Osteocyte (in vitro differentiated cells): Measurements from ENCODE around the gene CCL25. TPM values are rescaled to one million over a fixed set of nuclear protein-coding genes. Genes with fewer than 3 reads are reported as not detected.

ENCODE experiments used
- DNase-seq: peaks from one replicate; pipeline ENCODE4 v3.0.0; 2021; ENCODE audit warnings: mixed read lengths; ENCODE audit not compliant: unreplicated experiment; ENCODE audit errors: extremely low spot score
- H3K27ac Mint-ChIP-seq: one replicate; pipeline ENCODE4 v1.8.0; 2021; ENCODE audit warnings: mild to moderate bottlenecking, mixed read lengths; ENCODE audit not compliant: unreplicated experiment
- H3K27me3 Mint-ChIP-seq: one replicate; pipeline ENCODE4 v1.8.0; 2021; ENCODE audit warnings: mixed read lengths; ENCODE audit not compliant: unreplicated experiment
- H3K36me3 Mint-ChIP-seq: one replicate; pipeline ENCODE4 v1.8.0; 2021; ENCODE audit warnings: mixed read lengths; ENCODE audit not compliant: unreplicated experiment
- H3K4me1 Mint-ChIP-seq: one replicate; pipeline ENCODE4 v1.8.0; 2021; ENCODE audit warnings: mixed read lengths; ENCODE audit not compliant: unreplicated experiment
- H3K4me3 Mint-ChIP-seq: one replicate; pipeline ENCODE4 v1.8.0; 2021; ENCODE audit warnings: mild to moderate bottlenecking, moderate library complexity, mixed read lengths; ENCODE audit not compliant: unreplicated experiment
- H3K9me3 Mint-ChIP-seq: one replicate; pipeline ENCODE4 v1.8.0; 2021; ENCODE audit warnings: mixed read lengths; ENCODE audit not compliant: unreplicated experiment
- CTCF ChIP-seq: fragments of 200-600 bp; sonication (generic); IDR thresholded peaks from 2 replicates; pipeline ENCODE4 v1.5.0; 2021; ENCODE audit warnings: antibody characterized with exemption, mild to moderate bottlenecking, moderate library complexity
- total RNA-seq: library from RNA; stranded (reverse); gene quantifications from 2 replicates; pipeline ENCODE4 v1.2.1, GENCODE V29; 2021

The CCL25 gene
- total RNA-seq, 1 donor from 2014 or later: not detected

- no peak for DNase-seq
- no peaks in the 10 kb centered on the region for H3K4me1 Mint-ChIP-seq
- no peak overlapping the region for H3K4me3 Mint-ChIP-seq
- no peak for TF ChIP-seq CTCF
- H3K36me3 Mint-ChIP-seq: no peaks in the 10 kb centered on the region
- no peaks in the 10 kb centered on the region for H3K9me3 Mint-ChIP-seq
- H3K27me3 Mint-ChIP-seq: peaks cover 19% of the 10 kb centered on the region
- H3K27ac Mint-ChIP-seq: no peak overlapping the region
Observed at GRCh38 chr19:8044018-8044417, 8.5 kb upstream of the CCL25 start.

DNA sequence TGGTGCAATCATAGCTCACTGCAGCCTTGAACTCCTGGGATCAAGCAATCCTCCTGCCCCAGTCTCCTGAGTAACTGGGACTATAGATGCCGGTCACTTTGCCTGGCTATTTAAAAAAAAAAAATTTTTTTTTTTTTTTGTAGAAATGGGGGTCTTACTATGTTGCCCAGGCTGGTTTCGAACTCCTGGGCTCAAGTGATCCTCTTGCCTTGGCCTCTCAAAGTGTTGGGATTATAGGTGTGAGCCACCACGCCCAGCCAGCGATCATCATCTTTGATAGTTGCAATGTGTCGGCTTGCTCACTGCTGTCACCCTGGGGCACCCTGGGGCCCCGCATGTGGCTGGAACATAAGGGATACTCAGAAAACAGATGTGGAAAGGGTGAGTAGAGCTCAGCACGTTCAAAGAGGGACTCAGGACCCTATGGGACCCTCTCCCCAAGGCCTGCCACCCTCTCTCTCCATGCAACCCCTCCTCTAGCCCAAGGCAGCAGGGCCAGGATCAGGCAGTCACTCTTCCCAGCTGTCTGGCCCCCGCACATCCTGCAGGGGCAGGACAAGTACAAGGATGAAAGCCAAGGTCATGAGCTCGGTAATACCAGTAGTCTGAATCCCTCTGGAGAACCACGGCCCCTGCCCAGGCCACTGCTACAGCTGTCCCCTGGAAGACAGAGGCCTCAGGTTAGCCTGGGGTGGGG, 6.5 kb upstream of the CCL25 start:
- H3K4me3 Mint-ChIP-seq: no peak overlapping the region
- H3K36me3 Mint-ChIP-seq: no peaks in the 10 kb centered on the region
- TF ChIP-seq CTCF: no peak
- DNase-seq: no peak
- H3K27ac Mint-ChIP-seq: no peak overlapping the region
- H3K27me3 Mint-ChIP-seq: peaks cover 19% of the 10 kb centered on the region
- H3K4me1 Mint-ChIP-seq: peaks cover 5% of the 10 kb centered on the region
- H3K9me3 Mint-ChIP-seq: no peaks in the 10 kb centered on the region

- H3K27ac Mint-ChIP-seq: no peak overlapping the region
- TF ChIP-seq CTCF: no peak
- peaks cover 5% of the 10 kb centered on the region for H3K4me1 Mint-ChIP-seq
- H3K4me3 Mint-ChIP-seq: no peak overlapping the region
- peaks cover 19% of the 10 kb centered on the region for H3K27me3 Mint-ChIP-seq
- H3K9me3 Mint-ChIP-seq: no peaks in the 10 kb centered on the region
- DNase-seq: no peak
- no peaks in the 10 kb centered on the region for H3K36me3 Mint-ChIP-seq
Observed at GRCh38 chr19:8046569-8047165, 5.9 kb upstream of the CCL25 start.

DNA sequence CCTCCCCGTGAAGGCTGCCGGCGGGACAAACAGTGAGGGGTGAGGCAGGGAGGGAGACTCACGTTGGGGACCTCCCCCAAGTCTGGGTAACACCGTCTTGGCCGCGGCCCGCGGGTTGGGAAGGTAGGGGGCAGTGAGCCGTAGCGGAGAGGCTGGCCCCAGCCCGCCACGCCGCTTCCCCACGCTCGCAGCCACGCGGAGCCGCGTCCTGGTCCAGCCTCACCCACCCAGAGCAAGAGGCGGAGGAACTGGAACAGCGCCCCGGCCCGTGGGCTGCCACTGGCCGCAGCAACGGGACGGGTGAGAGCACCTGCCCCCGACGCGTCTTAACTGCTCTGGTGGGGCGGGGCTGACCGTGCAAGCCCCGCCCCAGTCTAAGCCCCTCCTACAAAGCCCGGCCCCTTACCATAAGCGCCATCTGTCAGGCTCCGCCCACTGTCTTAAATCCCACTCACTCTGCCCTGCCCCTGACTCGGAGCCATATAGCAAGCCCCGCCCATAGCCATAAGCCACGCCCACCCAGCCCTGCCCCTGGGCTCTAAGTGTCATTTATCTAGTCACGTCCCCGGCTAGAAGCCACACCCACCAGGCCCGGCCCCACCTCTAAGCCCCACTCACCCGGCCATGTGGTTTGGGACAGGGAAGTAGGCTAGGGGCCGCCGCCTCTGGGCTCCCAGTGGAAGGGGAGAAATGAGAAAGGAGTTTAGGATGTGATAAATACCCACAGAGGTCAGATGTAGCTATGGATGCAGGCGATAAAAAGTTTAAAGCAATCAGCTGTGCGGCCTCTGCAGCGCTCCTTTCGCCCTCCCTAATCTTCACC, 2.1 kb upstream of the CCL25 start:
- no peaks in the 10 kb centered on the region for H3K36me3 Mint-ChIP-seq
- no peak overlapping the region for H3K4me3 Mint-ChIP-seq
- no peak for DNase-seq

More for the DNA sequence above, 2.1 kb upstream of the CCL25 start:
- Mint-ChIP-seq H3K27ac (no peak overlapping the region), H3K9me3 (no peaks in the 10 kb centered on the region), H3K4me1 (peaks cover 5% of the 10 kb centered on the region), H3K27me3 (peaks cover 16% of the 10 kb centered on the region)
- no peak for TF ChIP-seq CTCF
